GM12864 (cell line): ENCODE data around the gene DPEP2NB.
A peak's percentile ranks its signal among the peaks of the same experiment; 100 is the strongest.
"Not testable (repeated sequence)": the region's sequence is repeated elsewhere in the genome, so short reads cannot be mapped to it uniquely, and the experiment has no call there.

Experiments used
- DNase-seq: peaks from one replicate; pipeline ENCODE4 v3.0.0-alpha.2; 2011; ENCODE audit warnings: low read depth
- H3K4me3 ChIP-seq: 2 replicates; pipeline ENCODE4 v1.5.1; 2011; ENCODE audit warnings: mild to moderate bottlenecking, low read depth, low read length, control low read depth
- CTCF ChIP-seq: IDR thresholded peaks from 2 replicates; pipeline ENCODE4 v1.5.1; 2011; ENCODE audit warnings: low read depth, mild to moderate bottlenecking, moderate library complexity, low read length, control low read depth, inconsistent platforms; ENCODE audit errors: missing control alignments

DPEP2NB gene

GRCh38 chr16:67999985-68000384, 15.7 kb downstream of the DPEP2NB start:
- no peak overlapping the region for H3K4me3 ChIP-seq

GRCh38 chr16:67998779-67999688, 16.7 kb downstream of the DPEP2NB start, which contains the start of gene DPEP2:
DPEP2 (minus strand) TSS chr16:67999484; CDS start chr16:67993212, 6,272 bp downstream.
- DNase-seq: not testable (repeated sequence)
- H3K4me3 ChIP-seq: peak within 1 kb of the TSS; percentile 6

More at GRCh38 chr16:67999985-68000384, 15.7 kb downstream of the DPEP2NB start:
- DNase-seq: no peak
- TF ChIP-seq CTCF: no peak

GRCh38 chr16:67998231-67998778, 17.4 kb downstream of the DPEP2NB start:
- H3K4me3 ChIP-seq: not testable (repeated sequence)

GRCh38 chr16:67996666-67997065, 19.0 kb downstream of the DPEP2NB start:
- no peak for DNase-seq
- TF ChIP-seq CTCF: no peak
- no peak overlapping the region for H3K4me3 ChIP-seq

More at GRCh38 chr16:67998231-67998778, 17.4 kb downstream of the DPEP2NB start:
- DNase-seq: not testable (repeated sequence)

GRCh38 chr16:67995423-67995822, 20.3 kb downstream of the DPEP2NB start:
- DNase-seq: no peak
- H3K4me3 ChIP-seq: no peak overlapping the region
- TF ChIP-seq CTCF: no peak

GRCh38 chr16:67994040-67994408, 21.7 kb downstream of the DPEP2NB start:
- DNase-seq: not testable (repeated sequence)

GRCh38 chr16:67993207-67994039, 22.3 kb downstream of the DPEP2NB start:
- TF ChIP-seq CTCF: peak; percentile 94
- DNase-seq: no peak
- peak overlapping the region; percentile 6; the same call in 1 of the 2 replicates for H3K4me3 ChIP-seq

More at GRCh38 chr16:67994040-67994408, 21.7 kb downstream of the DPEP2NB start:
- H3K4me3 ChIP-seq: not testable (repeated sequence)

GRCh38 chr16:67992661-67993206, 23.0 kb downstream of the DPEP2NB start:
- DNase-seq: no peak
- H3K4me3 ChIP-seq: no peak overlapping the region
- no peak for TF ChIP-seq CTCF
